Pancreas (tissue), 10 donors: ENCODE data around the gene MYCBP2. TPM values are rescaled to one million over a fixed set of nuclear protein-coding genes. Genes with fewer than 3 reads are reported as not detected.

Source experiments
- ATAC-seq, 4 donors: fragments of 200-7000 bp; cut with Tn5 transposase; one replicate each; pipeline versions ENCODE4 v1.8.0 to v1.9.1; 2020; ENCODE audit warnings: mild to moderate bottlenecking in 4 of 4, moderate library complexity in 4 of 4
- DNase-seq, 6 donors: peaks; one replicate each; pipeline ENCODE4 v3.0.0-alpha.2; 2020
- FAIRE-seq: peaks from 2 replicates; lab custom pipeline; 2012; peaks lifted over from hg19 to GRCh38; lab: Jason Lieb, UNC
- H3K27ac ChIP-seq, 4 donors: fragments of 200-600 bp; sonication (generic); 1 replicate in 3 of 4; 2 replicates in 1 of 4; pipeline versions ENCODE4 v1.5.0 to v1.8.0; 2020
- H3K27me3 ChIP-seq, 4 donors: fragments of 200-600 bp; one replicate each; pipeline ENCODE4 v1.8.0; 2021
- H3K36me3 ChIP-seq, 3 donors: fragments of 200-600 bp; sonication (generic) in 1 of 3; one replicate each; pipeline versions ENCODE4 v1.5.0 to v1.8.0; 2020 to 2021
- H3K4me1 ChIP-seq, 3 donors: fragments of 200-600 bp; one replicate each; pipeline ENCODE4 v1.8.0; 2021
- H3K4me3 ChIP-seq, 4 donors: fragments of 200-600 bp; sonication (generic) in 2 of 4; one replicate each; pipeline versions ENCODE4 v1.5.0 to v1.8.0; 2020 to 2021
- H3K9me3 ChIP-seq, 4 donors: fragments of 200-600 bp; one replicate each; pipeline ENCODE4 v1.8.0; 2021
- WGBS, 2 donors: extraction: QIAGEN DNeasy Blood & Tissue Kit; methylation state at CpG; one replicate each; pipeline ENCODE4 v1.1.7; 2013; 5-methylcytosine and 5-hydroxymethylcytosine counted together
- intact Hi-C, 3 donors: fragments of 100-400 bp; cut with DNase I; formaldehyde crosslinking; loops; one replicate each; pipeline versions ENCODE4 v1.11.1 to v1.14.2; 2022
- polyA plus RNA-seq, 2 donors: library from polyadenylated mRNA; stranded (reverse); fragments of 200-250 nt; gene quantifications; one replicate each; pipeline ENCODE4 v1.2.3, GENCODE V29; 2013
- total RNA-seq, 6 donors: library from RNA; stranded (reverse); fragmentation: NEBNext Ultra II Directional in 4 of 6; extraction: Animal tissue kit (Norgen Biotek cat#: 25700) in 4 of 6; gene quantifications; one replicate each; pipeline versions ENCODE4 v1.2.1 to v1.2.4, GENCODE V29; 2021 to 2023
- TF ChIP-seq, protein P1 (sequence below), 4 donors: fragments of 200-600 bp; sonication (generic) in 3 of 4; IDR thresholded peaks; one replicate each; pipeline versions ENCODE4 v1.5.0 to v1.8.0; 2021; ENCODE audit warnings: antibody characterized with exemption in 4 of 4
- donor health status: healthy with polysubstance abuse.
- donor health status: DM: no; HTN: no; CAD: no; lungs with moderate emphysema.
- donor health status: DM: no; HTN: no; CAD: no.
- donor health status: control.
- donor health status: control.
- donor health status: Bipolar disorder and iron deficiency.
- donor health status: DM: yes; HTN: yes; CAD: no.
- donor health status: DM: no; HTN: no; CAD: no.
- donor health status: DM: no; HTN: no; CAD: no.
- donor health status: DM: yes; HTN: yes; CAD: no.

MYCBP2 gene
- total and polyA plus RNA-seq, 8 donors, result 17.6 to 49.1 (median 43.1) TPM

DNA sequence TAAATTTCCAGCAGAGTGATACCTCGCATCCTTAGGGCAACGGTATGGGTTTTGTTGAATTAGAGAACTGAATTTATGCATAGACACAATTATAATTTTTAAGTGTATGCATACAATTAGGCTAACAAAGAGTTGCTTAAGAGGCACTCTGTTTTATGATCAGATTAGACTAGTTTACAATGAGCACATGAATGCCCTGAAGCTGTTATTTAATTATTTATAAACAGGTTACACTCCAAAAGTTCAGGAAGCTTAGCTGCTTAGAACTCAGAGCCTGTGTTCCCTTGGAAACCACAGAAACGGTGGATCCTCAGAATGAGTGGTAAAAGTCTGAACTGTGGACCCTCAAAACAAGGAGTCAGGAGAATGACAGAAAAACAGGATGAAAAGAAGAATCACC lies 227.5 kb downstream of the MYCBP2 start:
- FAIRE-seq, result no peak
- 91 to 94% methylated on average over 3 of the region's 3 CpGs for WGBS, 2 donors
- TF ChIP-seq, protein P1, sequence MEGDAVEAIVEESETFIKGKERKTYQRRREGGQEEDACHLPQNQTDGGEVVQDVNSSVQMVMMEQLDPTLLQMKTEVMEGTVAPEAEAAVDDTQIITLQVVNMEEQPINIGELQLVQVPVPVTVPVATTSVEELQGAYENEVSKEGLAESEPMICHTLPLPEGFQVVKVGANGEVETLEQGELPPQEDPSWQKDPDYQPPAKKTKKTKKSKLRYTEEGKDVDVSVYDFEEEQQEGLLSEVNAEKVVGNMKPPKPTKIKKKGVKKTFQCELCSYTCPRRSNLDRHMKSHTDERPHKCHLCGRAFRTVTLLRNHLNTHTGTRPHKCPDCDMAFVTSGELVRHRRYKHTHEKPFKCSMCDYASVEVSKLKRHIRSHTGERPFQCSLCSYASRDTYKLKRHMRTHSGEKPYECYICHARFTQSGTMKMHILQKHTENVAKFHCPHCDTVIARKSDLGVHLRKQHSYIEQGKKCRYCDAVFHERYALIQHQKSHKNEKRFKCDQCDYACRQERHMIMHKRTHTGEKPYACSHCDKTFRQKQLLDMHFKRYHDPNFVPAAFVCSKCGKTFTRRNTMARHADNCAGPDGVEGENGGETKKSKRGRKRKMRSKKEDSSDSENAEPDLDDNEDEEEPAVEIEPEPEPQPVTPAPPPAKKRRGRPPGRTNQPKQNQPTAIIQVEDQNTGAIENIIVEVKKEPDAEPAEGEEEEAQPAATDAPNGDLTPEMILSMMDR (IDR thresholded peaks at IDR 0.05), result no peak
- Histone ChIP-seq H3K4me3 (no peak overlapping the region), H3K27me3 (no peaks in the 10 kb centered on the region), H3K36me3 (peaks cover 0 to 18% (median 0%) of the 10 kb centered on the region in 3 donors), H3K27ac (no peak overlapping the region), H3K4me1 (no peaks in the 10 kb centered on the region), H3K9me3 (no peaks in the 10 kb centered on the region)
- intact Hi-C loops, result no loop called here
- DNase-seq, result no peak
- ATAC-seq, result no peak

- peaks cover 0 to 35% (median 0%) of the 10 kb centered on the region in 3 donors for H3K36me3 ChIP-seq
- H3K4me3 ChIP-seq, result no peak overlapping the region
- H3K9me3 ChIP-seq, result no peaks in the 10 kb centered on the region
- TF ChIP-seq, protein P1 (IDR thresholded peaks at IDR 0.05), result no peak
- H3K27me3 ChIP-seq, result no peaks in the 10 kb centered on the region
- FAIRE-seq (no peak), DNase-seq (no peak), ATAC-seq (no peak)
- intact Hi-C loops, result no loop called here
- no peaks in the 10 kb centered on the region for H3K4me1 ChIP-seq
- 96 to 99% methylated on average over 4 of the region's 4 CpGs for WGBS, 2 donors
- no peak overlapping the region for H3K27ac ChIP-seq
Observed at GRCh38 chr13:77095288-77095687, 231.6 kb downstream of the MYCBP2 start.

- TF ChIP-seq, protein P1 (IDR thresholded peaks at IDR 0.05), result no peak
- WGBS, 2 donors, result 97% methylated on average over 3 of the region's 3 CpGs
- Histone ChIP-seq H3K4me3 (no peak overlapping the region), H3K27me3 (no peaks in the 10 kb centered on the region), H3K4me1 (no peaks in the 10 kb centered on the region), H3K36me3 (peaks cover 0 to 35% (median 0%) of the 10 kb centered on the region in 3 donors), H3K9me3 (no peaks in the 10 kb centered on the region), H3K27ac (no peak overlapping the region)
- ATAC-seq, result no peak
- no peak for DNase-seq
- intact Hi-C loops, result no loop called here
- no peak for FAIRE-seq
Observed at GRCh38 chr13:77094773-77095172, 232.1 kb downstream of the MYCBP2 start.

GRCh38 chr13:77093735-77094134 lies 233.2 kb downstream of the MYCBP2 start:
- intact Hi-C loops, result no loop called here
- TF ChIP-seq, protein P1 (IDR thresholded peaks at IDR 0.05), result no peak
- ATAC-seq (no peak), DNase-seq (no peak), FAIRE-seq (no peak)
- 56 to 71% methylated on average over 1 of the region's 1 CpG for WGBS, 2 donors
- H3K4me3 ChIP-seq, result no peak overlapping the region
- peaks cover 0 to 33% (median 0%) of the 10 kb centered on the region in 3 donors for H3K36me3 ChIP-seq
- H3K9me3 ChIP-seq, result no peaks in the 10 kb centered on the region
- no peaks in the 10 kb centered on the region for H3K4me1 ChIP-seq
- no peak overlapping the region for H3K27ac ChIP-seq
- no peaks in the 10 kb centered on the region for H3K27me3 ChIP-seq

DNA sequence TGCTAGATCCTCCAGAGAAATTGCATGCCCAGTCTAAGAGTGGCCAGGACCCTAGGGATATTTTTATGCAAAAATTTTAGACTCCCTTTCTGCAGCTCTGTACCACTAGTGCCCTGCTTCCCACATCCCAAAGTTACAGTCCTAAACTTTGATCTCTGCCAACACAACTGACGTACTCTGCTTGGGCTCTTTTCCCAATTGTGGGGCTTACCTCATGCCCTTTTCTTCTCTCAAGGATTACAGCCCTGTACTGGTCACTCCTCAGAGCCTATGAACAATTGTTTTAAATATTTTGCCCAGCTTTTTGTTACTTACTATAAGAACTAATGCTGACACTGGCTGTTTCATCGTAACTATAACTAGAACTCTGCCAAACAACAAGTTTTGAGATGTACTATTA lies 242.1 kb downstream of the MYCBP2 start:
- Histone ChIP-seq H3K36me3 (peaks cover 0 to 33% (median 13%) of the 10 kb centered on the region in 3 donors), H3K9me3 (no peaks in the 10 kb centered on the region), H3K27me3 (no peaks in the 10 kb centered on the region), H3K4me3 (no peak overlapping the region), H3K27ac (no peak overlapping the region), H3K4me1 (no peaks in the 10 kb centered on the region)
- FAIRE-seq (no peak), ATAC-seq (no peak), DNase-seq (no peak)
- WGBS, 2 donors, result 97 to 100% methylated on average over 2 of the region's 2 CpGs
- TF ChIP-seq, protein P1 (IDR thresholded peaks at IDR 0.05), result no peak
- intact Hi-C loops, result loop anchor here in 1 of 3 donors (10.0 kb wide), 1 partner anchor 90 kb away; no protein-coding TSS in a partner anchor
